Measurements from ENCODE around the gene PDZD2. TPM values are rescaled to one million over a fixed set of nuclear protein-coding genes. Genes with fewer than 3 reads are reported as not detected.

PDZD2 gene
- total RNA-seq, 1 experiment from 2014 or later: 0.37 TPM

DNA sequence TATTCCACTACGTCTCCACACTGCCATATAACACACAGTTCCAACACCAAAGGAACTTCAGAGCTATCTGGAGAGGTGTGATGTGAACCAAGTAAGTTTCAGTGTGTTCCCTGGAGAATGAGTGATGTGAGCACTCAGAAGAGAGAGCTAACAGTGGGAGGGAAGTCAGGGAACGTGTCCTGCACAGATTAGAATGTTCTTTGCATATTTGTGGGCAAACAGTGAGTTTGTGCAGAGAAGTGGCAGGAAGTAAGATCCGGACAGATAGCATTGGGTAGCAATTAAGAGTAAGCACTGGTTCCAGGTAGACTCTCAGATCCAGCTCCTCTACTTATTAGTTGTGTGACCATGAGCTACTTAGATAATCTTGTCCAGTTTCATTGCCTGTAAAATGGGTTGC is 206.4 kb downstream of the PDZD2 start:
- RAD21 ChIA-PET (ENCODE audit: low non-redundant PET in 1 of 2, low total read pairs in 2 of 2, uncharacterized antibody in 2 of 2, unreplicated experiment in 2 of 2): no interaction called here
- CTCF ChIA-PET: no interaction called here

More for the DNA sequence above, 206.4 kb downstream of the PDZD2 start:
- H2AFZ ChIP-seq (ENCODE audit: low read depth, low read length, poor library complexity, severe bottlenecking): no peak overlapping the region
- DNase-seq (ENCODE audit: low read depth, low spot score) (no peak), ATAC-seq (no peak)
- H3K4me2 ChIP-seq (ENCODE audit: low read length): no peak overlapping the region
- H3K36me3 ChIP-seq (ENCODE audit: control insufficient read depth in 1 of 2, insufficient read depth in 2 of 2, low read length in 2 of 2): no peaks in the 10 kb centered on the region
- no peaks in the 10 kb centered on the region for H3K79me2 ChIP-seq (ENCODE audit: insufficient read depth, low read length)
- H3K9me2 ChIP-seq (ENCODE audit: insufficient read depth): no peaks in the 10 kb centered on the region
- intact Hi-C loops (cut with micrococcal nuclease): no loop called here
- H3K27ac ChIP-seq (ENCODE audit: low read depth, low read length): no peak overlapping the region
- H4K20me1 ChIP-seq (ENCODE audit: insufficient read depth): no peaks in the 10 kb centered on the region
- H3K27me3 ChIP-seq (ENCODE audit: insufficient read depth, low read length): no peaks in the 10 kb centered on the region
- no peak overlapping the region for H3K4me3 ChIP-seq (replicated peaks in 1 of 2; ENCODE audit: low read depth in 1 of 2, low read length in 2 of 2)
- no TSS peak for BruUV-seq (replicated peaks)
- no peaks in the 10 kb centered on the region for H3K9me3 ChIP-seq (ENCODE audit: control insufficient read depth in 1 of 2, insufficient read depth in 1 of 2, low read depth in 1 of 2, low read length in 2 of 2)
- H3K9ac ChIP-seq (ENCODE audit: low read length): no peak overlapping the region
- POLR2A ChIA-PET: no interaction called here
- H3K4me1 ChIP-seq (ENCODE audit: control insufficient read depth in 1 of 2, insufficient read depth in 2 of 2, low read length in 2 of 2): 0 out of 4 replicates have a peak, but pooled peaks cover 0 to 4% of the 10 kb centered on the region in 2 experiments
- TF ChIP-seq SRF (IDR thresholded peaks at IDR 0.05; ENCODE audit: low read depth) (no peak), CBX3 (IDR thresholded peaks at IDR 0.05; ENCODE audit: low read depth) (no peak), POLR2AphosphoS5 (IDR thresholded peaks at IDR 0.05; ENCODE audit: low read depth, low read length) (no peak), EGR1 (IDR thresholded peaks at IDR 0.05; ENCODE audit: low read depth) (no peak), JUND (IDR thresholded peaks at IDR 0.05) (no peak), CTCF (IDR thresholded peaks at IDR 0.05 in 2 of 3, conservative IDR thresholded peaks at IDR 0.05 in 1 of 3; ENCODE audit: borderline replicate concordance in 1 of 3, insufficient read depth in 1 of 3, low read depth in 2 of 3, low read length in 2 of 3) (no peak), TCF7L2 (IDR thresholded peaks at IDR 0.05; ENCODE audit: borderline replicate concordance, extremely low read depth, insufficient read depth, insufficient read length) (no peak), SIN3A (IDR thresholded peaks at IDR 0.05; ENCODE audit: low read depth) (no peak), CEBPB (IDR thresholded peaks at IDR 0.05; ENCODE audit: low read depth) (no peak), MAX (IDR thresholded peaks at IDR 0.05) (no peak), YY1 (IDR thresholded peaks at IDR 0.05; ENCODE audit: extremely low read depth, insufficient replicate concordance, low read depth, low read length) (no peak)
- TF ChIP-seq, protein P1, sequence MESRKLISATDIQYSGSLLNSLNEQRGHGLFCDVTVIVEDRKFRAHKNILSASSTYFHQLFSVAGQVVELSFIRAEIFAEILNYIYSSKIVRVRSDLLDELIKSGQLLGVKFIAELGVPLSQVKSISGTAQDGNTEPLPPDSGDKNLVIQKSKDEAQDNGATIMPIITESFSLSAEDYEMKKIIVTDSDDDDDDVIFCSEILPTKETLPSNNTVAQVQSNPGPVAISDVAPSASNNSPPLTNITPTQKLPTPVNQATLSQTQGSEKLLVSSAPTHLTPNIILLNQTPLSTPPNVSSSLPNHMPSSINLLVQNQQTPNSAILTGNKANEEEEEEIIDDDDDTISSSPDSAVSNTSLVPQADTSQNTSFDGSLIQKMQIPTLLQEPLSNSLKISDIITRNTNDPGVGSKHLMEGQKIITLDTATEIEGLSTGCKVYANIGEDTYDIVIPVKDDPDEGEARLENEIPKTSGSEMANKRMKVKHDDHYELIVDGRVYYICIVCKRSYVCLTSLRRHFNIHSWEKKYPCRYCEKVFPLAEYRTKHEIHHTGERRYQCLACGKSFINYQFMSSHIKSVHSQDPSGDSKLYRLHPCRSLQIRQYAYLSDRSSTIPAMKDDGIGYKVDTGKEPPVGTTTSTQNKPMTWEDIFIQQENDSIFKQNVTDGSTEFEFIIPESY (IDR thresholded peaks at IDR 0.05; ENCODE audit: extremely low read depth, insufficient replicate concordance, low read length): no peak
- TF ChIP-seq, protein P2, sequence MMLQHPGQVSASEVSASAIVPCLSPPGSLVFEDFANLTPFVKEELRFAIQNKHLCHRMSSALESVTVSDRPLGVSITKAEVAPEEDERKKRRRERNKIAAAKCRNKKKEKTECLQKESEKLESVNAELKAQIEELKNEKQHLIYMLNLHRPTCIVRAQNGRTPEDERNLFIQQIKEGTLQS (IDR thresholded peaks at IDR 0.05): no peak
